SK-N-MC (cell line): ENCODE data around the gene WDFY3.
"Not testable (repeated sequence)": the region's sequence is repeated elsewhere in the genome, so short reads cannot be mapped to it uniquely, and the experiment has no call there.

ENCODE experiments used
- DNase-seq: peaks from one replicate; pipeline ENCODE4 v3.0.0-alpha.2; 2011; ENCODE audit warnings: low read depth, low spot score
- H3K27ac ChIP-seq: fragments of 200-600 bp; sonication (generic); 2 replicates; pipeline ENCODE4 v1.5.1; 2016; ENCODE audit warnings: mixed run types
- H3K36me3 ChIP-seq: fragments of 200-600 bp; sonication (generic); 2 replicates; pipeline ENCODE4 v1.6.1; 2017; ENCODE audit warnings: antibody characterized with exemption, low read length, mixed read lengths; ENCODE audit not compliant: insufficient read depth
- H3K4me3 ChIP-seq: fragments of 200-600 bp; sonication (generic); 2 replicates; pipeline ENCODE4 v1.5.1; 2016
- H3K9ac ChIP-seq: fragments of 200-600 bp; sonication (generic); 2 replicates; pipeline ENCODE4 v1.8.0; 2017; ENCODE audit warnings: mixed run types, mixed read lengths; ENCODE audit not compliant: insufficient read length
- H3K9me3 ChIP-seq: fragments of 200-600 bp; sonication (generic); 2 replicates; pipeline ENCODE4 v1.6.1; 2017; ENCODE audit warnings: low read depth, mild to moderate bottlenecking, antibody characterized with exemption, low read length, moderate library complexity, mixed read lengths
- EZH2 ChIP-seq: fragments of 200-600 bp; sonication (generic); IDR thresholded peaks from one replicate; pipeline ENCODE4 v1.6.1; 2017; ENCODE audit warnings: antibody characterized with exemption
- FOXP2 ChIP-seq: optimal IDR thresholded peaks from 2 replicates; pipeline ENCODE3; 2011; ENCODE audit warnings: mild to moderate bottlenecking, moderate library complexity; ENCODE audit not compliant: insufficient read depth; ENCODE audit errors: extremely low read length, control extremely low read depth
- POLR2AphosphoS5 ChIP-seq: IDR thresholded peaks from 2 replicates; pipeline ENCODE4 v1.6.1; 2012; ENCODE audit warnings: mild to moderate bottlenecking, low read depth, low read length, borderline replicate concordance

WDFY3 gene

GRCh38 chr4:84848432-84848831 is 118.1 kb downstream of the WDFY3 start:
- DNase-seq = no peak
- Histone ChIP-seq H3K36me3 (peaks cover 29% of the 10 kb centered on the region), H3K4me3 (no peak overlapping the region), H3K27ac (no peak overlapping the region), H3K9ac (no peak overlapping the region), H3K9me3 (no peaks in the 10 kb centered on the region)
- no peak for TF ChIP-seq POLR2AphosphoS5
- no peak for TF ChIP-seq EZH2
- TF ChIP-seq FOXP2 = no peak

GRCh38 chr4:84847978-84848377 is 118.5 kb downstream of the WDFY3 start:
- no peak for DNase-seq
- TF ChIP-seq POLR2AphosphoS5 = no peak
- TF ChIP-seq FOXP2 = no peak
- TF ChIP-seq EZH2 = no peak

GRCh38 chr4:84846985-84847384 is 119.5 kb downstream of the WDFY3 start:
- no peaks in the 10 kb centered on the region for H3K9me3 ChIP-seq
- no peak overlapping the region for H3K27ac ChIP-seq
- H3K9ac ChIP-seq = no peak overlapping the region
- no peak for DNase-seq
- H3K36me3 ChIP-seq = peaks cover 29% of the 10 kb centered on the region
- no peak overlapping the region for H3K4me3 ChIP-seq
- no peak for TF ChIP-seq EZH2
- no peak for TF ChIP-seq POLR2AphosphoS5
- no peak for TF ChIP-seq FOXP2

More at GRCh38 chr4:84847978-84848377, 118.5 kb downstream of the WDFY3 start:
- Histone ChIP-seq H3K9ac (no peak overlapping the region), H3K9me3 (no peaks in the 10 kb centered on the region), H3K36me3 (peaks cover 29% of the 10 kb centered on the region), H3K27ac (no peak overlapping the region), H3K4me3 (no peak overlapping the region)

GRCh38 chr4:84841435-84841834 is 125.1 kb downstream of the WDFY3 start:
- Histone ChIP-seq H3K36me3 (peaks cover 25% of the 10 kb centered on the region), H3K9ac (no peak overlapping the region), H3K9me3 (no peaks in the 10 kb centered on the region), H3K27ac (no peak overlapping the region), H3K4me3 (no peak overlapping the region)
- DNase-seq = no peak
- TF ChIP-seq POLR2AphosphoS5 (no peak), EZH2 (no peak), FOXP2 (no peak)

GRCh38 chr4:84837751-84838150 is 128.7 kb downstream of the WDFY3 start:
- H3K4me3 ChIP-seq = no peak overlapping the region
- TF ChIP-seq POLR2AphosphoS5 (no peak), EZH2 (no peak)

GRCh38 chr4:84829633-84830032 is 136.9 kb downstream of the WDFY3 start:
- not testable (repeated sequence) for H3K4me3 ChIP-seq, H3K27ac ChIP-seq, DNase-seq, H3K9me3 ChIP-seq, H3K9ac ChIP-seq
- H3K36me3 ChIP-seq = peaks cover 18% of the 10 kb centered on the region

More at GRCh38 chr4:84837751-84838150, 128.7 kb downstream of the WDFY3 start:
- Histone ChIP-seq H3K9ac (no peak overlapping the region), H3K27ac (no peak overlapping the region), H3K9me3 (no peaks in the 10 kb centered on the region), H3K36me3 (peaks cover 36% of the 10 kb centered on the region)
- no peak for DNase-seq

- H3K9ac ChIP-seq = no peak overlapping the region
- H3K27ac ChIP-seq = peak overlapping the region; percentile 75; the same call in 1 of the 2 replicates
- peaks cover 16% of the 10 kb centered on the region for H3K36me3 ChIP-seq
- peak overlapping the region; percentile 34; the same call in 1 of the 2 replicates for H3K4me3 ChIP-seq
- no peak for DNase-seq
- TF ChIP-seq EZH2 = no peak
- no peak for TF ChIP-seq POLR2AphosphoS5
- TF ChIP-seq FOXP2 = no peak
- no peaks in the 10 kb centered on the region for H3K9me3 ChIP-seq
Measured at GRCh38 chr4:84826681-84827080, 139.8 kb downstream of the WDFY3 start.

- Histone ChIP-seq H3K36me3 (peaks cover 22% of the 10 kb centered on the region), H3K27ac (peak overlapping the region; percentile 84), H3K4me3 (peak overlapping the region; percentile 31), H3K9me3 (no peaks in the 10 kb centered on the region), H3K9ac (peak overlapping the region; percentile 32)
- TF ChIP-seq POLR2AphosphoS5 (no peak), FOXP2 (no peak), EZH2 (no peak)
- no peak for DNase-seq
Measured at GRCh38 chr4:84825701-84826341, 140.7 kb downstream of the WDFY3 start.

GRCh38 chr4:84821064-84821463 is 145.4 kb downstream of the WDFY3 start:
- no peak overlapping the region for H3K4me3 ChIP-seq
- H3K9ac ChIP-seq = no peak overlapping the region
- DNase-seq = no peak
- no peaks in the 10 kb centered on the region for H3K9me3 ChIP-seq
- no peak overlapping the region for H3K27ac ChIP-seq
- peaks cover 39% of the 10 kb centered on the region for H3K36me3 ChIP-seq
- TF ChIP-seq FOXP2 (no peak), POLR2AphosphoS5 (no peak), EZH2 (no peak)
